GM18507 (cell line): ENCODE measurements around the gene FGF5.
"Not testable (repeated sequence)": the region's sequence is repeated elsewhere in the genome, so short reads cannot be mapped to it uniquely, and the experiment has no call there.

ENCODE experiments used
- DNase-seq: peaks from one replicate; pipeline ENCODE4 v3.0.0; 2011; ENCODE audit warnings: low read depth; ENCODE audit not compliant: insufficient read length; ENCODE audit errors: extremely low spot score
- FAIRE-seq: peaks from 2 replicates; lab custom pipeline; 2011; peaks lifted over from hg19 to GRCh38; lab: Jason Lieb, UNC

The FGF5 gene, protein sequence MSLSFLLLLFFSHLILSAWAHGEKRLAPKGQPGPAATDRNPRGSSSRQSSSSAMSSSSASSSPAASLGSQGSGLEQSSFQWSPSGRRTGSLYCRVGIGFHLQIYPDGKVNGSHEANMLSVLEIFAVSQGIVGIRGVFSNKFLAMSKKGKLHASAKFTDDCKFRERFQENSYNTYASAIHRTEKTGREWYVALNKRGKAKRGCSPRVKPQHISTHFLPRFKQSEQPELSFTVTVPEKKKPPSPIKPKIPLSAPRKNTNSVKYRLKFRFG

DNA sequence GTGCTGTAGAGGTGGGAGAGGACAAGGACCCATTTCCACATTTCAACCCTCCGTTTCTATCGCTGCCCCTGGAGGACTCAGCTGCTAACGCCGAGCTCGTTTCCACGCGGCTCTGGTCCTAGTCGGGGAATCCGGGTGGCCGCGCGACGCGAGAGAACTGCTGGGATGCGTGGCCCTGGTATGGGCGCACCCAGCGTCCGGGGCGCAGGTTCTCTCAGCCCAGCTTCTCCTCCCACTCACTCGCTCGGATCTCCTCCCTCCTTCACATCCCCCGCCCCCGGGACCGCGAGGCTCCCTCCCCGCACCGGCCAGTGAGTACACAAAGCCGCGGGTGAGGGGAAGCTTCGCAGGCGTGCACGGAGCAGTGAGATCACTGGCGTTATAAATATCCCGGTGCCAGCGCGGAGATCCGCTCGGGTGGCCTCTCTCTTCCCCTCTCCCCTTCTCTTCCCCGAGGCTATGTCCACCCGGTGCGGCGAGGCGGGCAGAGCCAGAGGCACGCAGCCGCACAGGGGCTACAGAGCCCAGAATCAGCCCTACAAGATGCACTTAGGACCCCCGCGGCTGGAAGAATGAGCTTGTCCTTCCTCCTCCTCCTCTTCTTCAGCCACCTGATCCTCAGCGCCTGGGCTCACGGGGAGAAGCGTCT lies at the start of gene FGF5:
Gene FGF5, plus strand, starts transcription at position 412 of the 649 bp plus-strand sequence. Its CDS starts 161 bp downstream, at position 573.
- no peak for DNase-seq
- FAIRE-seq: no peak

DNA sequence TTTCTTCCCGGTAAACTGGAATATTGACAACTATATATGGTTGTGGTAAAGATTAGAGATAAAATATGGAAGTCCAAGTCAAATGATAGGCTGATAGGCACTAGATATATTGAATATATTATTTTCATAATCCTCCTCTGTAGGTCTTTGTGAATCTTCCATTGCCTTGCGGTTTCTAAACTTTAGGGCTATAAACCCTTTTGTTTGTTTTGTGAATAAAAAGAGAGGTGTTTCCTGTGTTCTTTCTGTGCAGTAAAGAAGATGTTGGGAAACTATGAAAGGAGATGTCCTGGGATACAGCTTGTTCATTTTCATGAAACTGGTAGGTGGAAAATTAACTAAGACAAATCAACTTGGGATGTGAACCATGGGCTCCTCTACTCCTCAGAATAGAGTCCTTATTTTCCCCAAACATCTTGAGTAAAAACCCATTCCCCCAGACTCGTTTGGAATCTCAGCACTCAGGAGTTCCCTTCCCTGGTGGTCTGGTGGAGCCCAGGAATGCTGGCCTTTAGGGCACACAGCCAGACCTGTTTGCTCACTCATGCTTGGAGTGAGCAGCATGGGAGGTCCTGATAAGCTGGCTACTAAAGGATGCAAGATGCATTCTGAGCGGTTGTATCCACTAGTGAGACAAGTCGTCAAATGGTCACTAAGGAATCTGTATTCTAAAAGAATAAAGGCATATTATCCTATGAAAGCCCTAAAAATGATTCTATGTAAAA lies 47.0 kb upstream of the FGF5 start:
- no peak for DNase-seq
- FAIRE-seq: no peak

DNA sequence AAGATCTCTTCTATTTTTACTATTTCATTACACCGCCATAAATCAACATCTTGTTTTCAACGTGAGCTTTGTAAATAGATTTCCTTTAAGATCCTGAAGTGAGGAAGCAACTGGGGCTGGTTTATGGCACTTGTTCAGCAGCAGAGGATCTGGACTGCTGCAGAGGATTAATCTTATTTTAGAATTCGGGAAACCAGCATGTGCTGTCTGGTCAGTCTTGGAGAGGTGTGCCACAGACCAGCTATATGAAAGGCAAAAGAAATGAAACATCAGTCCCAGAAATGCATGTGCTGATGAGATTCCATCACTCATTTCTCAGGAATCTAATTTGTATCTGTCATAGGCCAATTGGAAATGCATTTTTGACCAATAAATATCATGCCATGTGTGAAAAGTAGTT lies 45.8 kb upstream of the FGF5 start:
- FAIRE-seq: no peak

GRCh38 chr4:80221161-80221560 lies 45.3 kb upstream of the FGF5 start:
- FAIRE-seq (no peak), DNase-seq (no peak)

More for the DNA sequence above, 45.8 kb upstream of the FGF5 start:
- no peak for DNase-seq

DNA sequence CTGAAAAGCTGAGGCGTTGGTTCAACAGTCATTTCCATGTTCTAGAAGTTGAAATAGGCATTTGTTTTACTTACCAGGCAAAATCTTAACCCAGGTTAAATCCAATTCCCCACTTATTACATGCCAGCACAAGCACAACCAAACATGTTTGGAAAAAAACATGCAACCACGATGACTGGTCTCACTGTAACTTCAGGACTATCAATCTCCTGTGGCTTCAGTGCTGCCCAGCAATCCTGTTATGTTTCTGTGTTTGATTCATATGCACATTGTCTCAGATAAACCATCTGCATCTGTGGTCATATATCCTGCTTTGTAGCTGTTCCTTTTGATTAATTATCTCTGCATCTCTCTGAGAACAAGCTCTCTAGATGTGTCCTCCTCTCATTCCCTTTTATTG lies 40.9 kb upstream of the FGF5 start:
- DNase-seq: no peak
- no peak for FAIRE-seq

DNA sequence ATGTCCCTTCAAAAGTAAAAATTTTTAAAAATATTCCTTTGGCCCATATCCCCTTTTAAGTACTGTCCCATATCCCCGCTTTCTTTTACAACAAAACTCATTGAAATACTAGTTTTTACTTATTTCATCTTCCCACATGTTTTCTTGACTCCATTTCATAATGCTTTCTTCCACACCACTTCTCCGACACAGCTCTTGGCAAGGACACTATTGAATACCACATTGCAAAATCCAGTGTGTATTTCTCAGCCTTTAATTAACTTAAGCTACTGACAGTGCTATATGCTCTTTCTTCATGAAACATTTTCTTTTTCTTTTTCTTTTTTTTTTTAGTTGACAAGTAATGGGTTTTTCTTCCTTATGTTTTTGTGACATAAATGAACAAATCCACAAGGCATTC lies 40.4 kb upstream of the FGF5 start:
- FAIRE-seq: no peak
- no peak for DNase-seq

- FAIRE-seq (no peak), DNase-seq (no peak)
These were observed 38.0 kb upstream of the FGF5 start for GRCh38 chr4:80228460-80228859.

DNA sequence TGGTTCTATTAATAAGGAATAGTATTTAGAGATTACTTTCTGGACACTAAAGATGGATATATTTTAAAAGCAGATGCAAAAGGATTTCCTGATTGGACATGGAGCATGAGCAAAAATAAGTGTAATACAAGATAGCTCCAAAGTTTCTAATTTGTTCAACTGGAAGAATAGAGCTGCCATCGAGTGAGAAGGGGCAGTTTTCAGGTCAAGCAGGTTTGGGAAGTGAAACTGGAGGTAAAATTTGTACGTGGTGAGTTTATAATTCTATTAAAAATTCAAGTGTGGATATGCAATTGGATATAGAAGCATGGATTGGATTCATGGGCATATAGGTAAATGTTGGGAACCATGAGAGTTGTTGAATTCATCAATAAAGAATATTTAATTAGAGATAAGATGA lies 37.3 kb upstream of the FGF5 start:
- no peak for DNase-seq
- FAIRE-seq: no peak

DNA sequence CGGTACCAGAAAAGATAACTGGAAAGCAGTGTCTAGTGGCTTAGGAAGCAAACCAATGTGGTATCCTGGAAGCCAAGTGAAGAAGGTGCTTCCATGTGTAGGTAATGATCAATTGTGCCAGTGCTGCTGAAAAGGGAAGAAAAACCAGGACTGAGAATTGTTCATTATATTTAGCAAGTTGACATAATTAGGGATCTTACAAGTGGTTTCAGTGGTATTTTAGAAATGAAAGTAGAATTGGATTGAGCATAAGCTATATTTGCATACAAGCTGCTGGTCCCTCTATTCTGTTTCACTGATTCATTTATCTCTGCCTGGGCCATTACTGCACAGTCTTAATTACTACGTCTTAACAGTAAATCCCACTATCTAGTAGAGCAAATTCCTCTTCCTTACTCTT lies 36.9 kb upstream of the FGF5 start:
- peak; percentile 72 for FAIRE-seq
- no peak for DNase-seq

- no peak for DNase-seq
- no peak for FAIRE-seq
These were observed 35.3 kb upstream of the FGF5 start for GRCh38 chr4:80231180-80231579.

GRCh38 chr4:80232707-80233370 lies 33.6 kb upstream of the FGF5 start:
- no peak for DNase-seq
- FAIRE-seq: no peak

DNA sequence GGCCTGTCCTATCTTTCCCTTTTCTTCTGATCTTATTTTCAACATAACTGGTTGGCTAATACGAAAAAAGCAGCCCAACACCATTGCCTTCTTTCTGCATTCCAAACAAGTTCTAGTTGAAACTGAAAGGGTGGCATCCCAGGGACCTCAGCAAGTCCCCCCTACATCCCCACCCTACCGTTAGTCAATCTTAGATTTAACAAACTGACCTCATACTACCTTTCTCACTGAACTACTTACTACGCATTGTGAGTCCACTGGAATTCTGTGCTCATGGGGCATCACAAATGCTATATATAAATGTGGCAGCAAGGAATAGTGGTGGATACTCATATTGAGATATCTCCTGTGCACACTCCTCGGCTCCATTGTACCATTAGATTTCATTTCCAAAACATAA lies 33.1 kb upstream of the FGF5 start:
- DNase-seq: no peak
- no peak for FAIRE-seq

DNA sequence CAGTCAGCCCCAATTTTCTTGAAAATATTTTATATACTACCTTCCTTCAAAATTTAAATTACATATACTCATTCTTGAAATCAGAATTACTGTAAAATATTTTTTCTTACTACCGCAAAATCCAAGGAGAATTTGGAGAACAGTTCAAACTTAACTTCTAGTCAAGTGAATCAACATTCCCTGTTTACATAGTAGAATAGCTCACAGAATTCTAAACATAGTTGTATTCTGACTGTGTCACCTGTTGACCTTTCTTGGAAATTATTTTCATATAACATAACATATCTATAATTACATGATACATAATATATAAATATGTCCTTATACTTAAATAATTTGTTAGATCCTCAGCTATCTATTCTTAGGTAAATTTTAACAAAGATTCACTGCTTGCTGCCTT lies 31.0 kb upstream of the FGF5 start:
- FAIRE-seq: no peak

DNA sequence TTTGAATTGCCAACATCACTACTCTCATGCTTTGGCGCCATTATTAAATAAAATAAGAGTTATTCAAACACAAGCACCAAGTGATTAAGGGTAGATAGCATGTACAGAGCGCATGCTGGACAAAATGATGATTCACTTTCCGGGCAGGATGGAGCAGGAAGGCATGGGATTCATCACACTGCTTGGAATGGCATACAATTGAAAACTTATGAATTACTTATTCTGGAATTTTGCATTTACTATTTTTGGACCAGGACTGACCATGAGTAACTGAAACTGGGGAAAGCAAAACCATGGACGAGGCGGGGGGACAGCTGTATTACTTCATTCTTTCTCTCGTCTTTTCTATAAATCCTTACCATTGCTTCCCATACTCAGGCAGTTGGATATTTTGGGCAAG lies 28.5 kb upstream of the FGF5 start:
- DNase-seq (no peak), FAIRE-seq (no peak)

More for the DNA sequence above, 31.0 kb upstream of the FGF5 start:
- no peak for DNase-seq

DNA sequence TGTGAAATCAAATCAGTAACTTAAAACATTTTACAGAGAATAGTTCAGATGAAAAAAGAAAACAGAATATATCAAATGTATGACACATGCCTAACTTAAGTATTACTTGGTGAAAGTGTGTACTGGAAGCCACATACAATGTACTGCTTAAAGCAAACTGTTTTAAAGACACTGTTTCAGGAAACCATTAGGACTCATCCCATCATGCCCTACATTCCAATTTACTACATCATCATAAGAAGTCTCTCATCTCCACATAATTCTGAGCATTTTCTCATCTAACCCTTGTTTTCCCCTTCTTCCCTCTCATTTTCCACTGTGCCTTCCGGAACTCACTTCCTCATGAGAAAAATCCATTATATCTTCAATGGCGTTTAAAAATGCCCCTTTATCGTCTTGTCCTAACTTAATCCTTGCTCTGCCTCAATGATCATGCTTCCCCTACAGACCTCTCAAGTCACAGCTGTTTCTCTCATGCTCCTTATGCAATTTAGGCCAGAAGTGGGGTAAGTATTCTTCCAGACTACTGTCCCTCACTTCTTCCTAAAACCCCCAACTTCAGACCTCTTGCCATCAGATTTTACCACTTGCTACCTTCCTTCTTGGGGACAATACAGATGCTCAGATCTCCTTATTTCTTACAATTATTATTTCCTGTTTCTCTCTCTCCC lies 26.8 kb upstream of the FGF5 start:
- DNase-seq (no peak), FAIRE-seq (no peak)

DNA sequence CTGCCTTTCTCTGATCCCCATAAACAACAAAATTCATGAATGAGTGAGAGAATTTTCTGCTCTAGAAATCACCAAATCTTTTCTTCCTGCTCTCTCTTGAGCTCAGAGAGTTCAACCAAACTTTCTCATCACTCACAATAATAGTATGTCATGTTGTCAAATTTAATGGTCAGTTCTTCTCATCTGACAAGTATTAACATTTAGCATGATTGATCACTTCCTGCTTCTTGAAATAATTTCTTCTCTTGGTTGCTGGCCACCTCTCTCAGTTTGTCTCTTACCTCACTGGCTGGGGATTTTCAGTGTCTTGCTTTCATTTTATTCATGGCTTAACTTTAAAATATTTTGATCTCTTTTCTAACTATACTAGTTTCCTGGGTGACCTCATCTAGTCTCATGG lies 25.5 kb upstream of the FGF5 start:
- FAIRE-seq: no peak
- no peak for DNase-seq

DNA sequence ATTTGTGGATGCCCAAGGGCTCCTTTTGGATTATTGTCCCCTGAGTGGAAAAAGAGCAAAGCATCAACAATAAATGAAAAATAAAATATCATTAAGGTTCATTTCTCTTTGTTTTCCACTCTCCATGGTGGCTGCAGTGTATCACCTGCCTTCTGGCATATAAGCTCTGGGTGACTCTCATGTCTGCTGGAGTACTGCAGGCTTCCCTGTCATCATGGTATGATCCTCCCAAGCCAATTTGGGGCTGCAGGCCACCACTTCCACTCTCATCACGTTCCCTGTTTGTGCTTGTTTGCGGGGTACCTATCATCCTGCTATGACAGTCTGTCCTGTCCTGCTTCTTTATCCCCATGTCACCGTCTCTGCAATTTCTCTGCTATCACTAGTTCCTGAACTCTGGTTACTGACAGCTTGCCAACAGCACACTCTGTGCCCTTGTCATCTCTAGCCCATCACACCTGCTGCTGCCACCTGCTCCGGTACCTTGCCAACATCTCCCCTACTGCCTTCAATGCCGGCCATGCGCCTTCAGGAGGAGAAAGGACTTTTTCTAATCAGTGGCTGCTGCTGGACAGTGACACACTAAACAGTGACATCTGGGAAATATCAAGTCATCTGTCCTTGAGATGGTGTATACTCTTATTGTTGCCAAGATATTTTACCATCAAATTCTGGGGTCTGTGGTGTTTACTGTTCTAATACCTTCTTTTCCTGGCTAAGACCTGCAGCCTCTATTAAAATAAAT lies 23.0 kb upstream of the FGF5 start:
- FAIRE-seq: no peak
- DNase-seq: no peak

GRCh38 chr4:80247484-80247883 lies 19.0 kb upstream of the FGF5 start:
- not testable (repeated sequence) for FAIRE-seq

GRCh38 chr4:80249144-80249543 lies 17.3 kb upstream of the FGF5 start:
- FAIRE-seq: no peak
- DNase-seq: no peak

More at GRCh38 chr4:80247484-80247883, 19.0 kb upstream of the FGF5 start:
- DNase-seq: not testable (repeated sequence)
